Gastrocnemius medialis (tissue), 4 donors: ENCODE data around the gene SPINT2. TPM values are rescaled to one million over a fixed set of nuclear protein-coding genes. Genes with fewer than 3 reads are reported as not detected.
A peak's percentile ranks its signal among the peaks of the same experiment; 100 is the strongest.

ENCODE experiments used
- ATAC-seq, 2 donors: fragments of 150-250 bp; one replicate each; pipeline ENCODE4 v1.9.1; 2016
- DNase-seq, 2 donors: peaks; one replicate each; pipeline ENCODE4 v3.0.0-alpha.2; 2019
- H3K27ac ChIP-seq, 4 donors: fragments of 200-600 bp; sonication (generic); 1 replicate in 1 of 4; 2 replicates in 3 of 4; pipeline ENCODE4 v1.5.1; 2016 to 2018; ENCODE audit warnings: mild to moderate bottlenecking in 2 of 4, moderate library complexity in 1 of 4
- H3K27me3 ChIP-seq, 3 donors: fragments of 200-600 bp; sonication (generic) in 2 of 3; 1 replicate in 1 of 3; 2 replicates in 2 of 3; pipeline versions ENCODE4 v1.5.1 to v1.6.0; 2016 to 2019; ENCODE audit warnings: mild to moderate bottlenecking in 1 of 3, moderate library complexity in 1 of 3
- H3K36me3 ChIP-seq, 2 donors: fragments of 200-600 bp; sonication (generic) in 1 of 2; one replicate each; pipeline ENCODE4 v1.5.1; 2017 to 2018
- H3K4me1 ChIP-seq, 2 donors: fragments of 200-600 bp; sonication (generic) in 1 of 2; one replicate each; pipeline ENCODE4 v1.5.1; 2016 to 2017; ENCODE audit warnings: mild to moderate bottlenecking in 2 of 2
- H3K4me3 ChIP-seq, 4 donors: fragments of 200-600 bp; sonication (generic) in 3 of 4; 1 replicate in 1 of 4; 2 replicates in 3 of 4; pipeline ENCODE4 v1.5.1; 2016 to 2019; ENCODE audit warnings: mild to moderate bottlenecking in 2 of 4
- H3K9me3 ChIP-seq, 3 donors: fragments of 200-600 bp; sonication (generic) in 2 of 3; 1 replicate in 1 of 3; 2 replicates in 2 of 3; pipeline ENCODE4 v1.5.1; 2016 to 2019
- POLR2A ChIP-seq, 2 donors: fragments of 450-650 bp; IDR thresholded peaks; one replicate each; pipeline ENCODE4 v1.6.1; 2017; ENCODE audit warnings: antibody characterized with exemption in 2 of 2, mild to moderate bottlenecking in 2 of 2, moderate library complexity in 2 of 2
- in situ Hi-C, 4 donors: fragments of 200-750 bp; cut with MboI; loops; one replicate each; pipeline versions ENCODE4 v1.15.0 to v1.8.0; 2017; ENCODE audit warnings: low sequenced_read_pairs in 4 of 4
- intact Hi-C: fragments of 100-400 bp; cut with DNase I; formaldehyde crosslinking; loops from one replicate; pipeline ENCODE4 v1.15.1; 2023; ENCODE audit warnings: low total_unique reads
- total RNA-seq, 4 donors: library from RNA; depleted of rRNA; stranded (reverse); fragments of >200 nt; gene quantifications; one replicate each; pipeline versions ENCODE4 v1.1.0 to v1.2.3, GENCODE V29; 2016
- TF ChIP-seq, protein P1 (sequence below), 5 experiments: fragments of 450-650 bp in 3 of 5; fragments of 200-600 bp in 2 of 5; sonication (generic) in 2 of 5; IDR thresholded peaks in 4 of 5; conservative IDR thresholded peaks in 1 of 5; 1 replicate in 4 of 5; 2 replicates in 1 of 5; pipeline ENCODE4 v1.5.1; 2016 to 2019; ENCODE audit warnings: antibody characterized with exemption in 5 of 5, mild to moderate bottlenecking in 3 of 5, moderate library complexity in 3 of 5

SPINT2 gene
- total RNA-seq, 4 donors from 2014 or later, result 0.26 to 4.0 (median 1.6) TPM

DNA sequence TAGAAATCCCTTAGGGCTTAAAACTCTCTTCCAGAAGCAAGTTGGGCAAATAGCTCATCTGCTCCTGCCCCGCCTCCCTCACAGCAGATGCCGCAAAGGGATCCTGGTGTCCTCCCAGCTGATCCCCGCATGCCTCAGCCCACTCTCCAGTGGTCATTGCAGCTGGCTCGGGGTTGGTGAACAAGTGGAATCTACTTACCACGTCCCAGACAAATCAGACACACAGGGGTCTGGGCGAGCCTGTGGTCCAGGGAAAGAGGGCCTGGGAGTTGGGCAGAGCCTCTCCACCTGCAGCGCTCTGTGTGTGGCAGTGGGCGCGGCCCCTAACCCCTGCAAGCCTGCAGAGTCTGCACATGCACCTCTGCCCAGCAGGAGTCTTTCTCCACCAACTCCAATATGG is 28.9 kb downstream of the SPINT2 start:
- Histone ChIP-seq H3K4me1 (no peaks in the 10 kb centered on the region), H3K9me3 (no peaks in the 10 kb centered on the region), H3K4me3 (no peak overlapping the region), H3K27ac (no peak overlapping the region), H3K27me3 (no peaks in the 10 kb centered on the region), H3K36me3 (no peaks in the 10 kb centered on the region)
- intact Hi-C loops (no loop called here), in situ Hi-C loops (no loop called here)
- DNase-seq (no peak), ATAC-seq (no peak)
- TF ChIP-seq, protein P1, sequence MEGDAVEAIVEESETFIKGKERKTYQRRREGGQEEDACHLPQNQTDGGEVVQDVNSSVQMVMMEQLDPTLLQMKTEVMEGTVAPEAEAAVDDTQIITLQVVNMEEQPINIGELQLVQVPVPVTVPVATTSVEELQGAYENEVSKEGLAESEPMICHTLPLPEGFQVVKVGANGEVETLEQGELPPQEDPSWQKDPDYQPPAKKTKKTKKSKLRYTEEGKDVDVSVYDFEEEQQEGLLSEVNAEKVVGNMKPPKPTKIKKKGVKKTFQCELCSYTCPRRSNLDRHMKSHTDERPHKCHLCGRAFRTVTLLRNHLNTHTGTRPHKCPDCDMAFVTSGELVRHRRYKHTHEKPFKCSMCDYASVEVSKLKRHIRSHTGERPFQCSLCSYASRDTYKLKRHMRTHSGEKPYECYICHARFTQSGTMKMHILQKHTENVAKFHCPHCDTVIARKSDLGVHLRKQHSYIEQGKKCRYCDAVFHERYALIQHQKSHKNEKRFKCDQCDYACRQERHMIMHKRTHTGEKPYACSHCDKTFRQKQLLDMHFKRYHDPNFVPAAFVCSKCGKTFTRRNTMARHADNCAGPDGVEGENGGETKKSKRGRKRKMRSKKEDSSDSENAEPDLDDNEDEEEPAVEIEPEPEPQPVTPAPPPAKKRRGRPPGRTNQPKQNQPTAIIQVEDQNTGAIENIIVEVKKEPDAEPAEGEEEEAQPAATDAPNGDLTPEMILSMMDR (IDR thresholded peaks at IDR 0.05 in 4 of 5, conservative IDR thresholded peaks at IDR 0.05 in 1 of 5), result no peak
- no peak for TF ChIP-seq POLR2A (IDR thresholded peaks at IDR 0.05)

- no peaks in the 10 kb centered on the region for H3K9me3 ChIP-seq
- no peak overlapping the region for H3K4me3 ChIP-seq
- H3K36me3 ChIP-seq, result no peaks in the 10 kb centered on the region
- TF ChIP-seq, protein P1 (IDR thresholded peaks at IDR 0.05 in 4 of 5, conservative IDR thresholded peaks at IDR 0.05 in 1 of 5), result no peak
- no peak for TF ChIP-seq POLR2A (IDR thresholded peaks at IDR 0.05)
- DNase-seq (no peak), ATAC-seq (no peak)
- no peak overlapping the region for H3K27ac ChIP-seq
- in situ Hi-C loops (no loop called here), intact Hi-C loops (no loop called here)
- no peaks in the 10 kb centered on the region for H3K4me1 ChIP-seq
- H3K27me3 ChIP-seq, result no peaks in the 10 kb centered on the region
Observed at GRCh38 chr19:38294090-38294489, 29.7 kb downstream of the SPINT2 start.

DNA sequence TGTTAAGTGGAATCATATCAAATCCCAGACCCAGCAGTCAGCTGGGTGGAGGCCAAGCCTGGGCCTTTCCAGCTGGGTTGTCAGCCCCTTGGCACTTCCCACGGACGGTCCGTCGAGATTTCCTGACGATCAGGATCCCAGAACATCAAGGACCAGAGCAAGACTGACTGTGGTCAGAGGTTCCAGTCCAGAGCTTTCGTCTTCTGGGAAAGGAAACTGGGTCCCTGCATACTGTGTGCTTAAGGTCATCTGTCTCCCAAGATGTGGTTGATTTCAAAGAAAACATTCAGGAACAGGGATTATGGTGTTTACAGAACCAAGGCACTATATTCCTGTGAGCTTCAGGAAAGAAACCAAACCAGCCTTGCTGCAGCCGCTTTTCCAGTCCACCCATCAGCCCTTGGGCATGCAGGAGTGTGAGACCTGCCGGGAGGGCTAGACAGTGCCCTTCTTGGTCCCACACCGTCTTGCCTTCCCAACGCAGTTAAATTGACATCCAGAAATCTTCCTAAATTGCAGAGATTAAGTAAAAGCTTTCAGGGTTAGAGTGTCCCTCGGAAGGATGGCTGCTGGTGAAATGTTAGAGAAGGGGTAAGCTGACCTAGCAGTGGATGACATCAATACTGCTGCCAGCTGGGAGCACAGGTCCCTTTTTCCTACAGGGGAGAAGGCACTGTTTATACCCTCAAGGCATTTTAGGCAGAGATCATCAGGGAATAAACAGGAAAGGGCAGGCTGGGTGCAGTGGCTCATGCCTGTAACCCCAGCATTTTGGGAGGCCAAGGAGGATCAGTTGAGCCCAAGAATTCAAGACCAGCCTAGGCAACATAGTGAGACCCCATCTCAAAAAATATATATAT is 34.7 kb downstream of the SPINT2 start:
- Histone ChIP-seq H3K27ac (no peak overlapping the region), H3K36me3 (no peaks in the 10 kb centered on the region), H3K9me3 (no peaks in the 10 kb centered on the region), H3K4me1 (no peaks in the 10 kb centered on the region), H3K4me3 (no peak overlapping the region), H3K27me3 (no peaks in the 10 kb centered on the region)
- no peak for TF ChIP-seq POLR2A (IDR thresholded peaks at IDR 0.05)
- TF ChIP-seq, protein P1 (IDR thresholded peaks at IDR 0.05 in 4 of 5, conservative IDR thresholded peaks at IDR 0.05 in 1 of 5), result no peak
- ATAC-seq (no peak), DNase-seq (no peak)
- intact Hi-C loops, result no loop called here
- in situ Hi-C loops, result no loop called here

GRCh38 chr19:38303517-38304351 is 39.4 kb downstream of the SPINT2 start, which contains the start of gene C19orf33:
Gene C19orf33 (plus strand): TSS chr19:38304251. CDS start chr19:38304262, 11 bp downstream.
- ATAC-seq (no peak), DNase-seq (no peak)
- Histone ChIP-seq H3K36me3 (peaks cover 0 to 21% of the 10 kb centered on the region in 2 donors), H3K27ac (peak within 1 kb of the TSS in 1 of 4 donors; percentile 31), H3K4me1 (no peaks in the 10 kb centered on the region), H3K27me3 (no peaks in the 10 kb centered on the region), H3K4me3 (no peak within 1 kb of the TSS), H3K9me3 (no peaks in the 10 kb centered on the region)
- intact Hi-C loops (no loop called here), in situ Hi-C loops (no loop called here)
- TF ChIP-seq, protein P1 (IDR thresholded peaks at IDR 0.05 in 4 of 5, conservative IDR thresholded peaks at IDR 0.05 in 1 of 5), result no peak
- no peak for TF ChIP-seq POLR2A (IDR thresholded peaks at IDR 0.05)
